Kidney capillary endothelial cell (primary cell): ENCODE data around the gene TOPAZ1.

Source experiments
- DNase-seq: peaks from one replicate; pipeline ENCODE4 v3.0.0-alpha.2; 2018; ENCODE audit warnings: low spot score

The TOPAZ1 gene

GRCh38 chr3:44242721-44243120 is 1.0 kb downstream of the TOPAZ1 start:
- no peak for DNase-seq

- DNase-seq, result no peak
These were observed 6.5 kb downstream of the TOPAZ1 start for GRCh38 chr3:44248152-44248551.

- no peak for DNase-seq
These were observed 10.8 kb downstream of the TOPAZ1 start for GRCh38 chr3:44252332-44252959.

GRCh38 chr3:44259404-44259803 is 17.7 kb downstream of the TOPAZ1 start:
- DNase-seq, result no peak

- DNase-seq, result no peak
These were observed 22.5 kb downstream of the TOPAZ1 start for GRCh38 chr3:44264146-44264545.

GRCh38 chr3:44265815-44266214 is 24.1 kb downstream of the TOPAZ1 start:
- no peak for DNase-seq

GRCh38 chr3:44272191-44272590 is 30.5 kb downstream of the TOPAZ1 start:
- DNase-seq, result no peak

- DNase-seq, result no peak
These were observed 36.2 kb downstream of the TOPAZ1 start for GRCh38 chr3:44277925-44278324.

GRCh38 chr3:44280077-44280476 is 38.4 kb downstream of the TOPAZ1 start:
- no peak for DNase-seq

- no peak for DNase-seq
These were observed 38.9 kb downstream of the TOPAZ1 start for GRCh38 chr3:44280631-44281030.

GRCh38 chr3:44284949-44285348 is 43.3 kb downstream of the TOPAZ1 start:
- DNase-seq, result no peak

GRCh38 chr3:44289882-44290462 is 48.3 kb downstream of the TOPAZ1 start:
- no peak for DNase-seq

GRCh38 chr3:44292276-44292675 is 50.6 kb downstream of the TOPAZ1 start:
- DNase-seq, result no peak

GRCh38 chr3:44292947-44293346 is 51.3 kb downstream of the TOPAZ1 start:
- no peak for DNase-seq

GRCh38 chr3:44297255-44297654 is 55.6 kb downstream of the TOPAZ1 start:
- DNase-seq, result no peak

GRCh38 chr3:44301746-44302145 is 60.1 kb downstream of the TOPAZ1 start:
- no peak for DNase-seq

GRCh38 chr3:44309500-44309899 is 67.8 kb downstream of the TOPAZ1 start:
- no peak for DNase-seq

GRCh38 chr3:44318891-44319311 is 77.2 kb downstream of the TOPAZ1 start:
- DNase-seq, result no peak

- DNase-seq, result no peak
These were observed 79.6 kb downstream of the TOPAZ1 start for GRCh38 chr3:44321335-44321734.

GRCh38 chr3:44323341-44323955 is 81.8 kb downstream of the TOPAZ1 start:
- peak; percentile 46 for DNase-seq

- DNase-seq, result no peak
These were observed 82.9 kb downstream of the TOPAZ1 start for GRCh38 chr3:44324584-44324983.

- no peak for DNase-seq
These were observed 84.3 kb downstream of the TOPAZ1 start for GRCh38 chr3:44326019-44326418.

GRCh38 chr3:44326515-44326914 is 84.8 kb downstream of the TOPAZ1 start:
- DNase-seq, result no peak

GRCh38 chr3:44329946-44330345 is 88.3 kb downstream of the TOPAZ1 start:
- DNase-seq, result no peak
